Measurements from ENCODE around the gene TEX38.
"Not testable (repeated sequence)": the region's sequence is repeated elsewhere in the genome, so short reads cannot be mapped to it uniquely, and the experiment has no call there.

Gene TEX38

GRCh38 chr1:46689897-46690296, 18.2 kb downstream of the TEX38 start:
- DNase-seq = no peak

- no peak for DNase-seq
Observed at GRCh38 chr1:46690931-46691421, 19.3 kb downstream of the TEX38 start.

DNA sequence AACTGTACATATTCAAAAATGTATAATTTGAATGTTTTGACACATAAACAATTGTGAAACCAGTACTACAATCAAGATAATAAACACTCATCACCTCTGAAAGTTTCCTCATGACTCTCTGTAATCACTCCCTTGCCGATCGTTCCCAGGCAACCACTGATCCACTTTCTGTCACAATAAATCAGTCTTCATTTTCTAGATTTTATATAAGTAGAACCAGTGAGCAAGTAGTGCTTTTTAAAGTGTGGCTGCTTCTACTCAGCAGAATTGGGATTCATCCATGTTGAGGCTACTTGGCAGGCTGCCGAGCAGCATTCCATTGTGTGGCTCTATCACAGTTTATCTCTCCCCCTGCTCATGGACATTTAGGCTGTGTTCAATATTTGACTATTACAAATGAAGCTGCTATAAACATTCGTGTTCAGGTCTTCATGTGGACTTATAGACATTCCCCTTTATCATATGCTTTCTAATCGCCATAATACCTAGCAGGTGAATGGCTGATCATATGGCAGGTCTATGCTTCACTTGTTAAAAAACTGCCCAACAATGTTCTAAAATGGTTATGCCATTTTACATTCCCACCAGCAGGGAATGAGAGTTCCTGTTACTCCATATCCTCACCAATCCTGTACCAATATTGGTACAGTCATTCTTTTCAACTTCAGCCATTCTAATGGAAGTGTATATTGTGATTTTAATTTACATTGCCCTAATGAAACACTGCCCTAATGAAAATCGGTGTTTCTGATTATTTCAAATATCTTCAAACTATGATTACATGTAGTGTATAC, 20.5 kb downstream of the TEX38 start:
- no peak for DNase-seq

DNA sequence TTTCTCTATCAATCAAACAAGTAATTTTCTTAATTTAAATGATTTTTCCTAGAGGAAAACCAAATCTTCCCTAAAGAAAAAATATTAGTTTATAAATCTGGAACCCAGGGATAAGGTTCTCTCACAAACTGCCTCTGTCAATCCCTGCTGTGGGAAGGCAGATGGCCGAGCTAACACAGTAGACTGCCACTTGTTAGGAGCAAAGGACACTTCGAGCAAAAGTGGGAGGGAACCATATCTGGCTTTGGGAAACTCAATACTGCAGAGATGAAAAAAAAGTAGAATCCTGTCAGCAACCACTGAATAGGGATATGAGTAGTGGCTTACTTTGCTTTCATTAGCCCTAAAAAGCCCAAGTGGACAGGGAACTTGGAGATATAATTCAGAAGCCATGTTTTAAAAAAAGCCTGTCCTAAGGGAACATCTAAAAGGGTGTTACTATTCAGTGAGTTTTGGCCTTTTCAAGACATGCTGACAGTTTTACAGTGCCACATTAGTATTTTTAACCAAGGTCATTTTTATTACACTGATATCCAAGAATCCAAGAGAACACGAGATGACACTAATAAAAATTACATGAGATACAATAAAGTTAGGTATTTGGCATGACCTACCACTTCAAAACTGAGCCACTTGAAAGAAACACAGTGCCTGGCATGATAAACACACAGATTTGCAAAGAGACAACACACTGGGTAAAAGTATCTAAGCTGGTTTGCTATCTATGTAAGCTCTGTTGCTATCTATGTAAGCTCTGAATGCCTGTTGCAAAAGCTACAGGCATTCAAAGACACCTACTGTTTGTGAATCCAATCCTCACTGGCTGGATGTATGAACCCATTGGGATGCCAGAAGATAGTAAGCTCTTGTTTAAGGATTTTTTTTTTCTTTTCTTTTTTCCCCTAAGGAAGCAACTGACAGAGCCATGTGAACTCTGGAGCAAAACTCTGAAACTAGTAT, 21.4 kb downstream of the TEX38 start:
- no peak for DNase-seq

DNA sequence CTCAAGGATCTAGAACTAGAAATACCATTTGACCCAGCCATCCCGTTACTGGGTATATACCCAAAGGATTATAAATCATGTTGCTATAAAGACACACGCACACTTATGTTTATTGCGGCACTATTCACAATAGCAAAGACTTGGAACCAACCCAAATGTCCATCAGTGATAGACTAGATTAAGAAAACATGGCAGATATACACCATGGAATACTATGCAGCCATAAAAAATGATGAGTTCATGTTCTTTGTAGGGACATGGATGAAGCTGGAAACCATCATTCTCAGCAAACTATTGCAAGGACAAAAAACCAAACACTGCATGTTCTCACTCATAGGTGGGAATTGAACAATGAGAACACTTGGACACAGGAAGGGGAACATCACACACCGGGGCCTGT, 23.0 kb downstream of the TEX38 start:
- not testable (repeated sequence) for DNase-seq

DNA sequence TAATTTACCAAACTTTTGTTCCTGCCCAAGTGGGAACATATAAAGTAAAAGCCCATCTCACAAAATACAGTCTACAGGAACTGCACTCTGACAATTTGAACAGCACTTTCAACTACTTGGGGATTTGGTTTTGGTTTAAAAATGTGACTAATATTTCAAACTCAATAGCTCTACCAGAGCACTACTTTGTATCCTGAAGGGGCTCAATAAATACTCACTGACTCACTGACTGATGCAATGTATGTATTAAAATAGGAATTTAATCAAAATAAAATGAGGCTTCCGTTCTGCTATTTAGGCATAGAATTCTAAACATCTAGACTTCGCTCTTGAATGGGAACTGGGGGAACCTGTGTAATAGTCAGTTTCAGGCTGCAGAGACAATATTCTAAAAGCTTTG, 25.4 kb downstream of the TEX38 start:
- no peak for DNase-seq

DNA sequence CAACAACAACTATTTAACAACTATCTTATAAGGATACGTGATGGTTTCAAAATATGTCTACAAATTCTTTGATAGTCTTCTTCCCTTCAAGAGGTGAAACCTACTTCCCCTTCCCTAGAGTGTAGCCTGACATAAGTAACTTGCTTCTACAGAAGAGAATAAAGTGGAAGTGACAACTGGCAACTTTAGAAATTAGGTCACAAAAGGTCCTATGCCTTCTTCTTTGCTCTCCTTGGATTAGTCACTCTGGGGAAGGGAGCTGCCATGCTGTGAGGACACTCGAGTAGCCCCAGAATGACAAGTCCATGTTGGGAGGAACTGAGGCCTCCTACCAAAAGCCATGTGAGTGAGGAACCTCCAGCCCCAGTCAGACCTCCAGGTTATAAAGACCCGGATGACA, 28.0 kb downstream of the TEX38 start:
- no peak for DNase-seq

DNA sequence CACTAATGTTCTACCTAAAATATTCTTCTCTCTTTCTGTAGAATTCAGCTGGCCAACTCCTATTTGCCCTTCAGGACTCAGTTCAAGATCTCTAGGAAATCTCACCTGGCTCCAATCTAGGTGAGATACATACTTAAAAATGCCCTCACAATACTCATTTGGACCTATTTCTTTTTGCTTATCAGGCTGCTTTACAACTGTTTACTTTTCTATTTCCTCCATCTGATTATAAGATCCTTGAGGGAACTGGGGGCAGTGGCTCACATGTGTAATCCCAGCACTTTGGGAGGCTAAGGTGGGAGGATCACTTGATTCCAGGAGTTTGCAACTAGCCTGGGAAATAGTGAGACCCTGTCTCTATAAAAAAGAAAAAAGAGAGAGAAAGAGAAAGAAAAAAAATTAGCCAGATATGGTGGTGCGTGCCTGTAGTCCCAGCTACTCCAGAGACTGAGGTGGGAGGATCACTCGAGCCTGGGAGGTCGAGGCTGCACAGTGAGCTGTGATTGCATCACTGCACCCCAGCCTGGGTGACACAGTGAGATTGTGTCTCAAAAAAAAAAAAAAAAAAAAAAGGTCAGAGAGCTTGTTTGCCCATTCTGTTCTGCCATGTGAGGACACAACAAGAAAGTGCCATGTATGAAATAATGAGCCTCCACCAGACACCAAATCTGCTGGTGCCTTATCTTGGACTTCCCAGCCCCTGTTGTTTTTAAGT, 32.4 kb downstream of the TEX38 start:
- DNase-seq = no peak

GRCh38 chr1:46705408-46705807, 33.8 kb downstream of the TEX38 start:
- no peak for DNase-seq

DNA sequence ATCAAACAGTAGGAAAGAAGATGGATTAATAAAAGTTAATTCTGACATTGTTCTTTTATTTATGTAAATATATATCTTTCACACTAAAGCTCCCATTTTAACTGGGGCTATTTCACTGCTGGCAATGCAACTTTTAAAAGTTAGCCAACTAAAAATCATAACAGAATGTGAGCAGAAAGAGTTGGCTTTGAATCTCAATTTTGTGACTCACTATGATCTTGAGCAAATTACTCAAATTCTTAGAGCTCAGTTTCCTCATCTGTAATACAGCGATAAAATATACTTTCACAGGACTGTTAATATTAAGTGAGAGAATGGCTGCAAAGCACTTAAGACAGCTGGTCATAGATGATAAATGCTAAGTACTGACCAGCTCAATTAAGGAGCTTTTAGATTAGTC, 36.5 kb downstream of the TEX38 start:
- no peak for DNase-seq

DNA sequence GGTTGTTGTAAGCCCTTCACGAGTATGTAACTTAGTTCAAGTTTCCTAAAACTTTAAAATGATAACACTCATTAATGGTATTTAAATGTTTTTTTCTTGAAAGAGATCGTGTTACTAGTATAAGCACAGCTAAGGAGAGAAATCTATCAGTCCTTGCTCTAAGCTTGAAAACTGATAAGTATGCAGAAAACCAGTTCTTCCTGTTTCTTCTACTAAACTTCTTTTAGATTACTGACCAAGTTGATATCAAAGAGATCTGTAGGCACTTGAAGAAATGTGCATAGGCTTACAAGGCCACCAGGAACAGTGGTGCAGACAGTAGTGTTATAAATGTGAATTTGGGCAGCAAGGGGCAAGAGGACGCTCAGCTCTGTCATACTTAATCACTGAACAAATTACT, 43.3 kb downstream of the TEX38 start:
- no peak for DNase-seq

- no peak for DNase-seq
Observed at GRCh38 chr1:46717654-46718053, 46.0 kb downstream of the TEX38 start.

GRCh38 chr1:46718340-46718726, 46.7 kb downstream of the TEX38 start:
- no peak for DNase-seq

- peak; percentile 98 to 99 for DNase-seq
Observed at GRCh38 chr1:46718727-46719622, 47.3 kb downstream of the TEX38 start, which contains the start of gene EFCAB14. EFCAB14 (minus strand) TSS chr1:46719114; CDS start chr1:46718087, 1,027 bp downstream.

DNA sequence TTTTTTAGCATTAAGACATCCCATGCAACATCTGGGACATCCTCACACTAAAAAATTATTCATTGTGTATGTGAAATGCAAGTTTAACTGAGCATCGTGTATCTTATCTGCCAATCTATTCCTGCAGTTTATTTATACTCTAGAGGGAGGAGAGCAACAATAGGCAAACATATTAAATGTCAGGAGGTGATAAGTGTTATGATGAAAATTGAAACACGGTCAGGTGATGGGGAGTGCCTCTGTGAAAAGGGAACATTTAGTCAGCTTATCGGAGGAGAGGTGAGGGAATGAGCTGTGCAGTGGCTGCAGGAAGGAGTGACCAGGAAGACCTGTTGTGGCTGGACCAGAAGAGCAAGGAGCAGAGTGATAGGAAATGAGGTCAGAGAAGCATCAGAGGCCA, 48.0 kb downstream of the TEX38 start:
- DNase-seq = no peak

DNA sequence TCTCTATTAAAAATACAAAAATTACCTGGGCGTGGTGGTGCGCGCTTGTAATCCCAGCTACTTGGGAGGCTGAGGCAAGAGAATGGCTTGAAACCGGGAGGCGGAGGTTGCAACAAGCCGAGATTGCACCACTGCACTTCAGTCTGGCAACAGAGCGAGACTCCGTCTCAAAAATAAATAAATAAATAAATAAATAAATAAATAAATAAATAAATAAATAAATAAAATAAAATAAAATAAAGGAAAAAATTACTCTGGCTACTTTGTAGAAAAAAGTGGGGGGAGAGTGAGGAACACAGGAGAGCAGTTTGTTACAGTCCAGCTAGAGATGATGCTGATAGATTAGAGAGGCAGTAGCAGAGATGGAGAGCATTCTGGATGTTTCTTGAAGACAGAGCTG, 48.7 kb downstream of the TEX38 start:
- DNase-seq = not testable (repeated sequence)

DNA sequence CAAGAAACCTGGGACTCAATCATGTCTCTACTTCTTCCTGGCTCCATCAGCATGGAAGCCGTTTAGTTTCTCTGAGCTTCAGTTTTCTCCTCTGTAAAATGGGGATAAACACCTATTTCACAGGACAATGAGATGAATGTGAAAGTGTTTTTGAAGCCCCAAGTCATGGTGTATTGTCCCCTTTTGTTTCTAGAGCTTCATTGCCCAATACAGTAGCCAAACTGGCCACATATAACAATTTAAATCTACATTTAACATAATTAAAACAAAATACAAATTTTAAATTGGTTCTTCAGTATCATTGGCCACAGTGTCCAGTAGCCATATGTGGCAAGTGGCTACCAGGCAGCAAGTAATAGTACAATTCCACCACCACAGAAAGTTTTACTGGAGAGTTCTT, 49.5 kb downstream of the TEX38 start:
- DNase-seq = no peak

DNA sequence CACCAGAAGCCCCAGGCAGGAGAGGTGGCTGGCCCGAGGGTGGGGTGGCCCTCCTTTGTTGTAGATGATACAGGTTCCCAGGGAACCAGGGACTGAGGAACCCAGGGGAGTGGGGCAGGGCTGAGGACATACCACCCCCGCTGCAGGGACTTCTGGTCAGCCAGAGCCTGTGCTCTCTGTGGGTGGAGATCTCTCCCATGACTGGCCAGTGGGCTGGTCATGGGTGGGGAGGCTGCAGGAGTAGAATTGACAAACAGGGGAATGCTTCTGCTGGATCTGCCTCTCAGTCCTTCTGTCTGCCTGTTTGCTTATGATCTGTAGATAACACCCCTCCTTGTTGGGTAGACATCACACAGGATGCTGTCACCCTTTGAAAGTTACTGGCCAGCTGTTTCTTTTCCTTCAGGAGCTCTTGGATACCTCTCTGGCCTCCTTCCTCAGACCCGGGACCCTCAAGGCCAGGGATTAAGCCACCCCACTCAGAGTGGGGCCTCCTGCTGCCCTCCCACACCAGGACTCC, 50.1 kb downstream of the TEX38 start:
- DNase-seq = no peak
